Naive thymus-derived CD4-positive, alpha-beta T cell (primary cell): ENCODE data around the gene SUCLG2. TPM values are rescaled to one million over a fixed set of nuclear protein-coding genes. Genes with fewer than 3 reads are reported as not detected.

Source experiments
- ATAC-seq: fragments of 150-1000 bp; cut with Tn5 transposase; 2 replicates; pipeline ENCODE4 v1.10.0; 2021; ENCODE audit warnings: mild to moderate bottlenecking, moderate library complexity
- CTCF ChIA-PET: fragments of 350-600 bp; sonication (Branson Sonifier 250); formaldehyde crosslinking; loops from one replicate; lab custom pipeline; 2021; ENCODE audit warnings: antibody characterized with exemption; lab: Charles Lee
- POLR2A ChIA-PET: fragments of 350-600 bp; sonication (Branson Sonifier 250); formaldehyde crosslinking; loops from one replicate; lab custom pipeline; 2021; ENCODE audit warnings: antibody characterized with exemption, inconsistent platforms; lab: Charles Lee
- DNase-seq, 9 donors: peaks; one replicate each; pipeline versions ENCODE4 v3.0.0 to v3.0.0-alpha.2; 2020 to 2022; ENCODE audit warnings: mixed read lengths in 1 of 9
- H3K27ac ChIP-seq: one replicate; pipeline ENCODE4 v1.7.0; 2013; ENCODE audit warnings: mild to moderate bottlenecking, low read depth, low read length, moderate library complexity
- H3K27me3 ChIP-seq, 2 donors: one replicate each; pipeline ENCODE4 v1.7.0; 2013; ENCODE audit warnings: low read length in 2 of 2, mild to moderate bottlenecking in 2 of 2, moderate library complexity in 2 of 2; ENCODE audit not compliant: control insufficient read depth in 2 of 2, insufficient read depth in 2 of 2
- H3K36me3 ChIP-seq, 3 experiments: 1 replicate in 2 of 3; 2 replicates in 1 of 3; pipeline ENCODE4 v1.7.0; 2013; ENCODE audit warnings: low read length in 3 of 3, mild to moderate bottlenecking in 3 of 3, moderate library complexity in 1 of 3; ENCODE audit not compliant: insufficient read depth in 3 of 3, control insufficient read depth in 2 of 3
- H3K4me1 ChIP-seq, 2 donors: one replicate each; pipeline ENCODE4 v1.7.0; 2013; ENCODE audit warnings: low read length in 2 of 2, mild to moderate bottlenecking in 2 of 2, moderate library complexity in 1 of 2; ENCODE audit not compliant: control insufficient read depth in 2 of 2, insufficient read depth in 2 of 2
- H3K4me3 ChIP-seq: 2 replicates; pipeline ENCODE4 v1.7.0; 2013; ENCODE audit warnings: mild to moderate bottlenecking, low read length
- H3K9me3 ChIP-seq, 3 experiments: 1 replicate in 2 of 3; 2 replicates in 1 of 3; pipeline ENCODE4 v1.7.0; 2013; ENCODE audit warnings: low read length in 3 of 3; ENCODE audit not compliant: control insufficient read depth in 2 of 3
- H3K27ac Mint-ChIP-seq, 9 donors: one replicate each; pipeline ENCODE4 v1.8.0; 2020 to 2022; ENCODE audit warnings: mixed read lengths in 9 of 9, mild to moderate bottlenecking in 8 of 9, moderate library complexity in 5 of 9, inconsistent platforms in 2 of 9
- H3K27me3 Mint-ChIP-seq, 5 donors: one replicate each; pipeline ENCODE4 v1.8.0; 2021 to 2022; ENCODE audit warnings: mixed read lengths in 5 of 5, mild to moderate bottlenecking in 1 of 5
- H3K36me3 Mint-ChIP-seq, 5 donors: one replicate each; pipeline ENCODE4 v1.8.0; 2020 to 2022; ENCODE audit warnings: mixed read lengths in 5 of 5, mild to moderate bottlenecking in 3 of 5, inconsistent platforms in 1 of 5
- H3K4me1 Mint-ChIP-seq, 7 donors: one replicate each; pipeline ENCODE4 v1.8.0; 2020 to 2022; ENCODE audit warnings: mixed read lengths in 7 of 7, mild to moderate bottlenecking in 3 of 7, inconsistent platforms in 1 of 7
- H3K4me3 Mint-ChIP-seq, 10 donors: one replicate each; pipeline ENCODE4 v1.8.0; 2020 to 2022; ENCODE audit warnings: mild to moderate bottlenecking in 10 of 10, mixed read lengths in 10 of 10, moderate library complexity in 6 of 10, inconsistent platforms in 2 of 10
- H3K9me3 Mint-ChIP-seq, 11 donors: one replicate each; pipeline ENCODE4 v1.8.0; 2020 to 2022; ENCODE audit warnings: mixed read lengths in 11 of 11, mild to moderate bottlenecking in 4 of 11, inconsistent platforms in 1 of 11, moderate library complexity in 1 of 11
- intact Hi-C, 2 donors: fragments of 100-400 bp; cut with micrococcal nuclease; formaldehyde crosslinking; loops; one replicate each; pipeline ENCODE4 v1.15.1; 2023
- polyA plus RNA-seq, 2 donors: library from polyadenylated mRNA; unstranded; fragments of 300-500 nt; fragmentation: Illumina TruSeq; gene quantifications; one replicate each; pipeline ENCODE4 v1.2.3, GENCODE V29; 2021
- total RNA-seq, 6 experiments: library from RNA in 5 of 6; stranded (reverse) in 5 of 6; gene quantifications; 1 replicate in 5 of 6; 2 replicates in 1 of 6; pipeline ENCODE4 v1.2.3 and lab custom pipeline; 2021 to 2026

Gene SUCLG2
- total and polyA plus RNA-seq, 7 experiments from 2014 or later = 49.7 to 97.9 (median 64.7) TPM

DNA sequence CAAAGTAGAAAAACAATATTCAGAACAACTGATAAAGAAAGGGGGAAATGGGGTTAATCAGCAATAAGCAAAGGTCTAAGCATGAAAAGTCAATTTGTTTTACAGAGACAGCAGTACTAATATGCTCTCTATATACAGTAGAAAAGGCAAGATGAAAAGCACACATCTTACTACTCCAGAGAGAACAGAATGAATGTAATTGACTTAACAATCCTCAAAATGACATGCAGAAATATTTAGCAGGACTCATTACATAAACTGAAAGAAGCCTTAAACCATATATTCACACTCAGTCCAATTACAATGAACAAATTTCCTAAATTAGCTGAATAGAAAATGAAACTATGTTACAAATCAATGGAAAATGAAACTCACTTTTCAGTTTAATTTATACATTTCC, 319.8 kb downstream of the SUCLG2 start:
- H3K4me1 ChIP-seq = no peaks in the 10 kb centered on the region
- POLR2A ChIA-PET = interaction anchor here (0.7 kb wide), 1 partner anchor 661 kb away, joined by 3 read pairs; no protein-coding TSS in a partner anchor
- Mint-ChIP-seq H3K4me3 (no peak overlapping the region), H3K36me3 (peaks cover 9 to 28% (median 13%) of the 10 kb centered on the region in 5 donors), H3K27me3 (no peaks in the 10 kb centered on the region), H3K4me1 (peaks cover 0 to 11% (median 0%) of the 10 kb centered on the region in 7 donors), H3K9me3 (peaks cover 5 to 41% (median 27%) of the 10 kb centered on the region in 11 donors), H3K27ac (no peak overlapping the region)
- no peaks in the 10 kb centered on the region for H3K36me3 ChIP-seq
- H3K9me3 ChIP-seq = no peaks in the 10 kb centered on the region
- DNase-seq (no peak), ATAC-seq (no peak)
- no peak overlapping the region for H3K27ac ChIP-seq
- CTCF ChIA-PET = no interaction called here
- no peak overlapping the region for H3K4me3 ChIP-seq
- no peaks in the 10 kb centered on the region for H3K27me3 ChIP-seq
- intact Hi-C loops = no loop called here

DNA sequence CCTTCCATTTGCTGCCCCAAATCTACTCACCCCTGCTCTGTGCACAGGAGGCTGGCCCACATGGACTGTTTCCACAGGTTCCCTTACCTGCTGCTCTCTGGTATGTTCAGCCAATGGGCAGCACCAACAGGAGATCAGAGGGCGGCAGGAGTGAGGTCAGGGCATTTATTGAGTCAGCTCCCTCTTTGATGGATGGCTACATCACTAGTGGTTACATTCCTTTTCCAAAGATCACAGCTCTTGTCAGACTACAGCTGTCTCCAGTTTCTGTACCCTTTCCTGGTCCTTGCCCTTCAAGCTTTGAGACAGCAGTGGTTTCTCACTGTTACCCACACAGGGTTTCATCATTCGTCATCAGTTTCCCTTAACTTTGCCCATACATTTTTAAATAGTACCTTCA, 325.1 kb downstream of the SUCLG2 start:
- H3K9me3 Mint-ChIP-seq = peaks cover 0 to 9% (median 0%) of the 10 kb centered on the region in 11 donors
- DNase-seq (peak in 1 of 9 donors; percentile 24), ATAC-seq (no peak)
- peaks cover 0 to 1% (median 0%) of the 10 kb centered on the region in 7 donors for H3K4me1 Mint-ChIP-seq
- no peak overlapping the region for H3K27ac Mint-ChIP-seq
- CTCF ChIA-PET = no interaction called here
- no peaks in the 10 kb centered on the region for H3K27me3 ChIP-seq
- H3K9me3 ChIP-seq = no peaks in the 10 kb centered on the region
- H3K36me3 Mint-ChIP-seq = peaks cover 0 to 13% (median 10%) of the 10 kb centered on the region in 5 donors
- intact Hi-C loops = no loop called here
- no peak overlapping the region for H3K4me3 Mint-ChIP-seq
- no peaks in the 10 kb centered on the region for H3K4me1 ChIP-seq
- H3K4me3 ChIP-seq = no peak overlapping the region
- no peak overlapping the region for H3K27ac ChIP-seq
- H3K27me3 Mint-ChIP-seq = peaks cover 0 to 5% (median 0%) of the 10 kb centered on the region in 5 donors
- POLR2A ChIA-PET = no interaction called here
- H3K36me3 ChIP-seq = no peaks in the 10 kb centered on the region

GRCh38 chr3:67327582-67327981, 326.8 kb downstream of the SUCLG2 start:
- Mint-ChIP-seq H3K9me3 (peaks cover 0 to 5% (median under 1%) of the 10 kb centered on the region in 11 donors), H3K4me1 (no peaks in the 10 kb centered on the region), H3K27me3 (peaks cover 0 to 5% (median 0%) of the 10 kb centered on the region in 5 donors), H3K36me3 (peaks cover 0 to 13% (median 10%) of the 10 kb centered on the region in 5 donors), H3K4me3 (no peak overlapping the region), H3K27ac (no peak overlapping the region)
- Histone ChIP-seq H3K4me3 (no peak overlapping the region), H3K36me3 (no peaks in the 10 kb centered on the region), H3K4me1 (no peaks in the 10 kb centered on the region), H3K27me3 (no peaks in the 10 kb centered on the region), H3K9me3 (no peaks in the 10 kb centered on the region), H3K27ac (no peak overlapping the region)
- ChIA-PET CTCF (no interaction called here), POLR2A (no interaction called here)
- intact Hi-C loops = no loop called here
- DNase-seq (no peak), ATAC-seq (no peak)

GRCh38 chr3:67325231-67325630, 329.2 kb downstream of the SUCLG2 start:
- H3K4me1 ChIP-seq = no peaks in the 10 kb centered on the region
- Mint-ChIP-seq H3K4me3 (no peak overlapping the region), H3K36me3 (peaks cover 0 to 13% (median 5%) of the 10 kb centered on the region in 5 donors), H3K27me3 (peaks cover 0 to 5% (median 0%) of the 10 kb centered on the region in 5 donors), H3K9me3 (peaks cover 0 to 24% (median 6%) of the 10 kb centered on the region in 11 donors), H3K4me1 (no peaks in the 10 kb centered on the region), H3K27ac (no peak overlapping the region)
- no peaks in the 10 kb centered on the region for H3K27me3 ChIP-seq
- H3K4me3 ChIP-seq = no peak overlapping the region
- intact Hi-C loops = no loop called here
- POLR2A ChIA-PET = no interaction called here
- H3K9me3 ChIP-seq = no peaks in the 10 kb centered on the region
- CTCF ChIA-PET = no interaction called here
- DNase-seq (no peak), ATAC-seq (no peak)
- no peaks in the 10 kb centered on the region for H3K36me3 ChIP-seq
- no peak overlapping the region for H3K27ac ChIP-seq
